ENCODE measurements around the gene PKN2.

GRCh38 chr1:88697503-88697902 lies 13.4 kb downstream of the PKN2 start:
- TF ChIP-seq POLR2A (IDR thresholded peaks at IDR 0.05) (no peak), CTCF (IDR thresholded peaks at IDR 0.05) (no peak)

Measured in thyroid gland (tissue), 4 donors.